Gastroesophageal sphincter (tissue), 2 donors: ENCODE data around the gene SCN8A.

ENCODE experiments used
- POLR2A ChIP-seq, 2 donors: fragments of 450-650 bp; IDR thresholded peaks; one replicate each; pipeline ENCODE4 v1.6.1; 2017; ENCODE audit warnings: antibody characterized with exemption in 2 of 2, mild to moderate bottlenecking in 2 of 2, moderate library complexity in 1 of 2
- POLR2AphosphoS5 ChIP-seq: sonication (generic); formaldehyde crosslinking; IDR thresholded peaks from one replicate; pipeline ENCODE4 v1.6.1; 2017; ENCODE audit warnings: antibody characterized with exemption

- TF ChIP-seq POLR2AphosphoS5 (no peak), POLR2A (IDR thresholded peaks at IDR 0.05) (no peak)
Observed at GRCh38 chr12:51836041-51836826, 245.2 kb downstream of the SCN8A start.
